Body of pancreas (tissue), 4 donors: ENCODE data around the gene RPS25. TPM values are rescaled to one million over a fixed set of nuclear protein-coding genes. Genes with fewer than 3 reads are reported as not detected.

ENCODE experiments used
- microRNA-seq, 2 donors: library from miRNA; unstranded; fragments of <30 nt; microRNA quantifications; one replicate each; pipeline ENCODE4, GENCODE V29; 2016; ENCODE audit warnings: borderline number of aligned reads in 2 of 2, borderline replicate concordance in 2 of 2
- small RNA-seq: library from RNA; depleted of rRNA; stranded (forward); fragments of <200 nt; gene quantifications from one replicate; pipeline ENCODE3, GENCODE V24; 2016
- total RNA-seq, 2 donors: library from RNA; depleted of rRNA; stranded (reverse); fragments of >200 nt; gene quantifications; one replicate each; pipeline ENCODE4 v1.1.0, GENCODE V29; 2016

RPS25 gene
- total RNA-seq, 2 donors from 2014 or later: 824 to 1,261 TPM

Small RNA genes within 50 kb of the gene (microRNA-seq; reads per million reads assigned to microRNA genes)
- 0 reads per million in 2 donors for gene MIR3656

Small RNA genes within 50 kb of the gene (small RNA-seq; reads per million reads assigned to genes)
- gene AP003392.2 (not detected), gene RF00017 (not detected), gene RF00019 (not detected)

Other genes with a start within 250 kb of the RPS25 start
- 10 to 100 TPM; 63.3 to 69.8 TPM for gene DDX6, start 227.2 kb downstream of the RPS25 start, total RNA-seq
- not detected for gene CXCR5, start 134.5 kb downstream of the RPS25 start, total RNA-seq
- 10 to 100 TPM; 13.2 to 16.5 TPM for gene BCL9L, start 92.4 kb downstream of the RPS25 start, total RNA-seq
- gene UPK2, start 62.0 kb downstream of the RPS25 start, total RNA-seq: not detected
- not detected for gene FOXR1, start 46.6 kb downstream of the RPS25 start, total RNA-seq
- gene CENATAC, start 20.2 kb downstream of the RPS25 start, total RNA-seq: 10 to 100 TPM; 68.7 to 95.9 TPM
- gene TRAPPC4, start 423 bp upstream of the RPS25 start, total RNA-seq: 10 to 100 TPM; 26.2 to 39.9 TPM
- gene SLC37A4, start 12.5 kb upstream of the RPS25 start, total RNA-seq: 10 to 100 TPM; 64.6 to 90.3 TPM
- 100 to 1,000 TPM; 121 to 218 TPM for gene HYOU1, start 38.9 kb upstream of the RPS25 start, total RNA-seq
- 10 to 100 TPM; 17.6 to 50.1 TPM for gene VPS11, start 49.5 kb upstream of the RPS25 start, total RNA-seq
- 10 to 100 TPM in 1 of 2 donors, 1 to 10 TPM in 1; 7.6 to 16.1 TPM for gene HMBS, start 66.5 kb upstream of the RPS25 start, total RNA-seq
- gene DPAGT1, start 83.5 kb upstream of the RPS25 start, total RNA-seq: 10 to 100 TPM; 26.7 to 62.6 TPM
- 10 to 100 TPM in 1 of 2 donors, 1 to 10 TPM in 1; 5.4 to 20.8 TPM for gene C2CD2L, start 89.0 kb upstream of the RPS25 start, total RNA-seq
- gene HINFP, start 103.2 kb upstream of the RPS25 start, total RNA-seq: 10 to 100 TPM; 11.9 to 28.3 TPM
- gene ABCG4, start 130.7 kb upstream of the RPS25 start, total RNA-seq: under 1 TPM in 1 of 2 donors, not detected in 1; 0.33 TPM
- 10 to 100 TPM in 1 of 2 donors, 1 to 10 TPM in 1; 9.3 to 30.7 TPM for gene NLRX1, start 150.4 kb upstream of the RPS25 start, total RNA-seq
- gene NHERF4, start 167.1 kb upstream of the RPS25 start, total RNA-seq: 1 to 10 TPM in 1 of 2 donors, not detected in 1; 3.6 TPM
- 1 to 10 TPM; 3.0 to 6.5 TPM for gene CBL, start 188.0 kb upstream of the RPS25 start, total RNA-seq